ENCODE results near the gene HEATR5A. TPM values are rescaled to one million over a fixed set of nuclear protein-coding genes. Genes with fewer than 3 reads are reported as not detected.

Gene HEATR5A
- total RNA-seq (2011; cell fraction: chromatin; rRNA removed; ENCODE audit: low replicate concordance), result 26.1 and 62.8 TPM in 2 replicates
- total RNA-seq (2011; cell fraction: nucleolus; rRNA removed), result 15.3 and 18.7 TPM in 2 replicates
- 28.0 and 32.4 TPM in 2 replicates for total RNA-seq (2011; cell fraction: nucleoplasm; rRNA removed)
- total RNA-seq (2014; rRNA removed), result 8.1 and 8.4 TPM in 2 replicates
- 27.7 and 30.4 TPM in 2 replicates for total RNA-seq (2014; rRNA removed; fragmentation: Illumina TruSeq; extraction: Trizol)
- 17.5 and 19.3 TPM in 2 replicates for total RNA-seq (2015; rRNA removed; fragmentation: Illumina TruSeq; extraction: Trizol)
- total RNA-seq (2021), result 18.7 and 23.0 TPM in 2 replicates
- 18.4 and 23.6 TPM in 2 replicates for polyA plus RNA-seq (2011; rRNA removed)
- 6.1 and 10.2 TPM in 2 replicates for polyA plus RNA-seq (2011; cell fraction: cytosol; rRNA removed)
- polyA plus RNA-seq (2011; cell fraction: nucleus; rRNA removed), result 7.7 and 8.5 TPM in 2 replicates
- polyA plus RNA-seq (2012), result 8.8 and 19.2 TPM in 2 replicates
- polyA plus RNA-seq (2014; fragmentation: Illumina TruSeq; extraction: Trizol), result 12.3 and 14.9 TPM in 2 replicates
- 10 to 100 TPM; 46.4 to 50.9 TPM for polyA plus RNA-seq (2014; fragmentation: Nextera tagmentation; extraction: Ambion mirVana)
- 8.0 and 10.8 TPM in 2 replicates for polyA plus RNA-seq (2014; rRNA removed)
- polyA minus RNA-seq (2011; rRNA and poly(A)+ RNA removed), result 37.7 and 39.8 TPM in 2 replicates
- polyA minus RNA-seq (2011; cell fraction: cytosol; rRNA and poly(A)+ RNA removed), result 9.1 and 10.8 TPM in 2 replicates
- polyA minus RNA-seq (2011; cell fraction: nucleus; rRNA and poly(A)+ RNA removed), result 13.2 and 27.7 TPM in 2 replicates
- Bru-seq, nascent RNA, result percentile 55 among the genes with signal in this experiment
- BruChase-seq, experiment 1, labeled RNA remaining after a 2-hour chase, result percentile 60 among the genes with signal in this experiment
- percentile 63 among the genes with signal in this experiment for BruChase-seq, experiment 2, labeled RNA remaining after a 6-hour chase
- long read RNA-seq, experiment 1, partial matches to known transcripts, result 52 of 67 reads
- long read RNA-seq, experiment 1, other reads (novel, unspliced or antisense), result 10 of 67 reads
- long read RNA-seq, experiment 2, partial matches to known transcripts, result 2 of 7 reads
- long read RNA-seq, experiment 2, other reads (novel, unspliced or antisense), result 4 of 7 reads
- long read RNA-seq, experiment 3, partial matches to known transcripts, result 1 of 5 reads
- long read RNA-seq, experiment 3, other reads (novel, unspliced or antisense), result 2 of 5 reads

DNA sequence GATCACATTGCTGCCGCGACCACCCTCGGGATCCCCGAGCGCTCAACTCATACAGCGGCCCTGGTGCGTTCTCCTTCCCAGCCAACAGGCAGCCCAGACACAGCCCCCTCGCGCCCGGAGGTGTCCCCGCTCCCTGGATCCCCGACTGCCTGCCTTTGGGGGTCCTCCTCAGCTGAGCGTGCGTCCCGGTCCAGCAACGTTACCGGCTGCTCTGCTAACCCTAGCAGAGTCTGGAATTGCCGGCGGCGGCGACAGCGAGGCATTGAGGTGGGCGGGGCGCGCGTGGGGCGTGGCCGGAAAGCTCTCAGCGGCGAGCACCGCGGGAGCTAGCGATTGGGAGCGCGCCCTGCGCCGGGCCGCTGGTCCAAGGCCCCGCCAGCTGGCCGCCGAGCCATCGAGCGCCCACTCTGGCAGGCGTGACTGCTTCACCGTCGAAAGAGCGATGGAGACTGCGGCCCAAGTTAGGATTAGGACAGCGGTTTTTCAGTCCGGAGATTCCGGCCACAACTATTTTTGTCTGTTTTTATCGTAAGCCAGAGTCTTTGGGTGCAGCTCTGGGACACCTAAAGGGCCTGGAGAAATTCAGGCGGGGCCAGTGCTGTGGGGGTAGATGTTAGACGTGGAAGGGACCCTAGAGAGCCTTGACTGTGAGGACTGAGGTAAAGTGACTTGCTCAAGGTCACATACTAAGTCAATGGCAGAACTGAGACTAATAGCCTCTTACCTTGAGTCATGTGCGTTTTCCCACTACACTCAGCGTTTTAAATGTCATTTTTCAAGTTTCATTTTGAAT is at the start of gene HEATR5A:
TSS of gene HEATR5A (minus strand) at position 232 of the 793 bp plus-strand sequence. CDS start 17,575 bp downstream, outside the sequence.
- FAIRE-seq, result peak; percentile 83
- H3K36me3 ChIP-seq (ENCODE audit: control insufficient read depth, insufficient read depth, low read length), result peaks cover 2% of the 10 kb centered on the region; the same call in 1 of the 3 replicates
- no peaks in the 10 kb centered on the region for H4K20me1 ChIP-seq (replicated peaks; ENCODE audit: control insufficient read depth, insufficient read depth, low read length)
- H3K27me3 ChIP-seq (ENCODE audit: control insufficient read depth in 2 of 2, insufficient read depth in 2 of 2, low read length in 2 of 2), result no peaks in the 10 kb centered on the region
- H2AFZ ChIP-seq (ENCODE audit: low read depth, low read length), result peak within 1 kb of the TSS; percentile 91
- in situ Hi-C loops (cut with MboI), result no loop called here
- peak; percentile 96 for ATAC-seq
- peaks cover 6 to 8% of the 10 kb centered on the region in 2 experiments; a peak in 3 of 5 replicates for H3K4me1 ChIP-seq (replicated peaks in 1 of 2; ENCODE audit: control insufficient read depth in 2 of 2, insufficient read depth in 2 of 2, low read length in 2 of 2)
- H3K9me3 ChIP-seq (replicated peaks; ENCODE audit: control insufficient read depth, insufficient read depth, low read depth, low read length), result no peaks in the 10 kb centered on the region
- H3K79me2 ChIP-seq (ENCODE audit: control insufficient read depth, insufficient read depth, low read length), result peaks cover 35% of the 10 kb centered on the region
- intact Hi-C loops (cut with micrococcal nuclease), result no loop called here
- CTCF ChIA-PET (ENCODE audit: low intra/inter-chr PET ratio), result interaction anchor here (0.6 kb wide), 1 partner anchor 16 kb away, joined by 3 read pairs; no protein-coding TSS in a partner anchor
- peak; percentile 87 to 95 (median 88) for DNase-seq (ENCODE audit: extremely low read depth in 1 of 4, low spot score in 3 of 4)
- BruUV-seq (replicated peaks), result no TSS peak
- peak within 1 kb of the TSS; percentile 93 for H3K4me2 ChIP-seq (ENCODE audit: insufficient read depth, low read length)
- under 1% methylated on average over 32 of the region's 56 CpGs for WGBS (ENCODE audit: insufficient coverage, low coverage, missing lambda C conversion rate)
- peak within 1 kb of the TSS; percentile 98 for H3K4me3 ChIP-seq
- peak within 1 kb of the TSS; percentile 99 for H3K27ac ChIP-seq (ENCODE audit: extremely low read depth, low read depth, low read length)
- peak within 1 kb of the TSS; percentile 96 to 98 for H3K9ac ChIP-seq (ENCODE audit: insufficient read depth in 1 of 2, low read depth in 2 of 2, low read length in 2 of 2)
- H3K9me1 ChIP-seq (ENCODE audit: control insufficient read depth, insufficient read depth, low read length), result no peaks in the 10 kb centered on the region
- POLR2A ChIA-PET, result interaction anchor here (0.6 to 2.3 kb wide), 23 partner anchors 9 to 953 kb away, joined by 3 to 10 read pairs (median 3); partner anchors contain the start of genes DTD2, HECTD1 and NUBPL
- peak; percentile 73; the same call in 1 of the 2 replicates for TF ChIP-seq GTF2E2 (tag; IDR thresholded peaks at IDR 0.05)
- no peak for TF ChIP-seq MAFF (IDR thresholded peaks at IDR 0.05; ENCODE audit: low read length)
- peak; percentile 89 for TF ChIP-seq NEUROD1 (IDR thresholded peaks at IDR 0.05; ENCODE audit: borderline replicate concordance, low read depth, low read length, partially characterized antibody)
- TF ChIP-seq ZZZ3 (IDR thresholded peaks at IDR 0.05), result 0 out of 2 replicates have a peak, but pooled peaks have one; percentile 20
- TF ChIP-seq GTF3C2 (IDR thresholded peaks at IDR 0.05; ENCODE audit: borderline replicate concordance, extremely low read depth, insufficient read length), result no peak
- TF ChIP-seq NCOR1 (IDR thresholded peaks at IDR 0.05), result 0 out of 2 replicates have a peak, but pooled peaks have one; percentile 7
- peak; percentile 57; the same call in 1 of the 2 replicates for TF ChIP-seq CHD2 (IDR thresholded peaks at IDR 0.05; ENCODE audit: low read depth, low read length)
- no peak for TF ChIP-seq ZKSCAN8 (CRISPR knock-in tag; IDR thresholded peaks at IDR 0.05)
- no peak for TF ChIP-seq SRSF9 (IDR thresholded peaks at IDR 0.05; ENCODE audit: borderline replicate concordance, low read depth, low read length)
- TF ChIP-seq HNRNPK (IDR thresholded peaks at IDR 0.05; ENCODE audit: low read depth, low read length, poor library complexity, severe bottlenecking), result no peak
- peak; percentile 60 for TF ChIP-seq HMGN3 (IDR thresholded peaks at IDR 0.05; ENCODE audit: borderline replicate concordance, extremely low read depth, insufficient read length, low read depth, low read length)
- peak; percentile 86 for TF ChIP-seq TAF1 (IDR thresholded peaks at IDR 0.05; ENCODE audit: control insufficient read depth, extremely low read depth, insufficient read depth, low read length, severe bottlenecking)
- no peak for TF ChIP-seq ZKSCAN1 (IDR thresholded peaks at IDR 0.05; ENCODE audit: low read depth, low read length)
